Measurements from ENCODE around the gene ZNF681.

ZNF681 gene

GRCh38 chr19:23800868-23801267 is 42.2 kb upstream of the ZNF681 start:
- no peak for TF ChIP-seq YY1 (IDR thresholded peaks at IDR 0.05; ENCODE audit: low read depth)
- TF ChIP-seq RAD21 (IDR thresholded peaks at IDR 0.05; ENCODE audit: low read depth): no peak
- no peak for TF ChIP-seq USF1 (IDR thresholded peaks at IDR 0.05)

- TF ChIP-seq USF1 (IDR thresholded peaks at IDR 0.05) (no peak), CEBPB (IDR thresholded peaks at IDR 0.05) (no peak), TCF12 (IDR thresholded peaks at IDR 0.05; ENCODE audit: low read depth) (no peak), TAF1 (IDR thresholded peaks at IDR 0.05; ENCODE audit: low read depth) (no peak), EGR1 (IDR thresholded peaks at IDR 0.05) (no peak), NFIC (IDR thresholded peaks at IDR 0.05) (no peak), MAX (IDR thresholded peaks at IDR 0.05) (no peak), ZBTB7A (IDR thresholded peaks at IDR 0.05; ENCODE audit: low read depth) (no peak)
These were observed 41.6 kb upstream of the ZNF681 start for GRCh38 chr19:23800271-23800670.

GRCh38 chr19:23799321-23799720 is 40.6 kb upstream of the ZNF681 start:
- TF ChIP-seq CREB1 (IDR thresholded peaks at IDR 0.05; ENCODE audit: low read depth) (no peak), TCF12 (IDR thresholded peaks at IDR 0.05; ENCODE audit: low read depth) (no peak), ZBTB7A (IDR thresholded peaks at IDR 0.05; ENCODE audit: low read depth) (no peak), TEAD4 (IDR thresholded peaks at IDR 0.05) (no peak), TAF1 (IDR thresholded peaks at IDR 0.05; ENCODE audit: low read depth) (no peak), FOXM1 (IDR thresholded peaks at IDR 0.05; ENCODE audit: borderline replicate concordance, low read depth) (no peak), EP300 (IDR thresholded peaks at IDR 0.05; ENCODE audit: borderline replicate concordance) (no peak), USF1 (IDR thresholded peaks at IDR 0.05) (no peak), NFIC (IDR thresholded peaks at IDR 0.05) (no peak), REST (IDR thresholded peaks at IDR 0.05; ENCODE audit: low read depth) (no peak)

GRCh38 chr19:23795462-23795861 is 36.8 kb upstream of the ZNF681 start:
- TF ChIP-seq ZBTB7A (IDR thresholded peaks at IDR 0.05; ENCODE audit: low read depth) (no peak), MAX (IDR thresholded peaks at IDR 0.05) (no peak), TCF12 (IDR thresholded peaks at IDR 0.05; ENCODE audit: low read depth) (no peak), EP300 (IDR thresholded peaks at IDR 0.05; ENCODE audit: borderline replicate concordance) (no peak), FOXM1 (IDR thresholded peaks at IDR 0.05; ENCODE audit: borderline replicate concordance, low read depth) (no peak), RAD21 (IDR thresholded peaks at IDR 0.05; ENCODE audit: low read depth) (no peak), EGR1 (IDR thresholded peaks at IDR 0.05) (no peak), REST (IDR thresholded peaks at IDR 0.05; ENCODE audit: low read depth) (no peak), CEBPB (IDR thresholded peaks at IDR 0.05) (no peak), USF1 (IDR thresholded peaks at IDR 0.05) (no peak), TEAD4 (IDR thresholded peaks at IDR 0.05) (no peak), NFIC (IDR thresholded peaks at IDR 0.05) (no peak), TAF1 (IDR thresholded peaks at IDR 0.05; ENCODE audit: low read depth) (no peak), YY1 (IDR thresholded peaks at IDR 0.05; ENCODE audit: low read depth) (no peak), CREB1 (IDR thresholded peaks at IDR 0.05; ENCODE audit: low read depth) (no peak)

- TF ChIP-seq TEAD4 (IDR thresholded peaks at IDR 0.05) (no peak), REST (IDR thresholded peaks at IDR 0.05; ENCODE audit: low read depth) (no peak), RAD21 (IDR thresholded peaks at IDR 0.05; ENCODE audit: low read depth) (no peak), YY1 (IDR thresholded peaks at IDR 0.05; ENCODE audit: low read depth) (no peak), CREB1 (IDR thresholded peaks at IDR 0.05; ENCODE audit: low read depth) (no peak), USF1 (IDR thresholded peaks at IDR 0.05) (no peak), ZBTB7A (IDR thresholded peaks at IDR 0.05; ENCODE audit: low read depth) (no peak), CEBPB (IDR thresholded peaks at IDR 0.05) (no peak), TAF1 (IDR thresholded peaks at IDR 0.05; ENCODE audit: low read depth) (no peak), NFIC (IDR thresholded peaks at IDR 0.05) (no peak), TCF12 (IDR thresholded peaks at IDR 0.05; ENCODE audit: low read depth) (no peak), EP300 (IDR thresholded peaks at IDR 0.05; ENCODE audit: borderline replicate concordance) (no peak), FOXM1 (IDR thresholded peaks at IDR 0.05; ENCODE audit: borderline replicate concordance, low read depth) (no peak), MAX (IDR thresholded peaks at IDR 0.05) (no peak), EGR1 (IDR thresholded peaks at IDR 0.05) (no peak)
These were observed 34.1 kb upstream of the ZNF681 start for GRCh38 chr19:23792784-23793183.
